Stimulated activated naive CD4-positive, alpha-beta T cell treated with Interleukin-2 at 50 U/mL for 16 hours (primary cell): ENCODE data around the gene GRIK4.
"Not testable (repeated sequence)": the region's sequence is repeated elsewhere in the genome, so short reads cannot be mapped to it uniquely, and the experiment has no call there.

Experiments
- DNase-seq: peaks from one replicate; lab custom pipeline; 2025; lab: John Stamatoyannopoulos, UW

The GRIK4 gene

DNA sequence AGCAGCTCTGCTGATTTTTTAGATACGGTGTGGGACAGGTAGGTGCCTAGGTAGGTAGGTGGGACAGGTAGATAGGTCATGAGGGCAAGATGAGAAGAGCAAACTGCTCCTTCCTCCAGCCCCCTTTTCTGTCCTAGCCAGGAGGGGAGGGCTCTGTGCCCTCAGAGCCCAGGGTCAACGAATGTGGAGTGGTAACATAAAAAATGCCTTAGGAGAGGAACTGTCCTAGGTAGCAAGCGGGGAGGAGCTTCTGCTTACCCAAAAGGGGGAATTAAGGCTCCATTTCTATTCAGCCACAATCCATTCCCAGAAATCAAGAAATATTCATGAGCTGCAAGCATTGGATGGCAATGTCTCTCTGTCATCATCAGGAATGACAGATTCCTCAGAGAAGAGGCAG lies 234.8 kb downstream of the GRIK4 start:
- no peak for DNase-seq

DNA sequence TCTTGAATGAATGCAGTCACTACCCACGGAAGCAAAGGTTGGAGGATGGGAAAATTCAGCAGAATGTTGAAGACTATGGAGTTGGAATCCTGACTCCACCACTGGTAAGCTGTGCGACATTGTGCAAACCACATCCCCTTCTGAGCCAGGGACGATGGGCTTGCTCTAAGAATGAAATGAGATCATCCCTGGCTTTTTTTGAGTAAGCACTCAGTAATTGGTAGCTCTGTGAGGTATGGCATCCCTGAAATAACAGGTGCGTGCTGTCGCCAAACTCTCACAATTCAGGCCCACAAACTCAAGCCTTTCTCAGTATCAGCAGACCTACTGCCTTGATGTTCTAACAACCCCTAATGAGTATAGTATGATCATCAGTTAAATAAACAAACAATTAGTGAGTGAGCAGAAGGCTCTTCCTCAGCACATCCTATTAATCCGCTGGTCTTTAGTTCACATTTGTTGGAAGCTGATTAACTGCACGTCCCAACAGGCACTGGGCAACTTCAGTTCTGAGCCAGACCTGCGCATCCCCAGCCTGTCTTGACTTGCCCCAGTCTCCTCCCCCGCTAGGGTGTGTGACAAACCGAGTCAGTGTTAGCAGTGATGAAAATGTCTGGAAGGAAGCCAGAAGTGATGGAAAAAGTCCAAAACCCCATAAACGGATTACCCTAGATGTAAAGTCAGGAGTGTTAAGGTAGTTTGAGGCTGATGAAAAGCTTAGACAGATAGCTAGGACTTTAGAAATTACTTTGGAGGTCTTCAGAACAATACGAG lies 235.5 kb downstream of the GRIK4 start:
- no peak for DNase-seq

DNA sequence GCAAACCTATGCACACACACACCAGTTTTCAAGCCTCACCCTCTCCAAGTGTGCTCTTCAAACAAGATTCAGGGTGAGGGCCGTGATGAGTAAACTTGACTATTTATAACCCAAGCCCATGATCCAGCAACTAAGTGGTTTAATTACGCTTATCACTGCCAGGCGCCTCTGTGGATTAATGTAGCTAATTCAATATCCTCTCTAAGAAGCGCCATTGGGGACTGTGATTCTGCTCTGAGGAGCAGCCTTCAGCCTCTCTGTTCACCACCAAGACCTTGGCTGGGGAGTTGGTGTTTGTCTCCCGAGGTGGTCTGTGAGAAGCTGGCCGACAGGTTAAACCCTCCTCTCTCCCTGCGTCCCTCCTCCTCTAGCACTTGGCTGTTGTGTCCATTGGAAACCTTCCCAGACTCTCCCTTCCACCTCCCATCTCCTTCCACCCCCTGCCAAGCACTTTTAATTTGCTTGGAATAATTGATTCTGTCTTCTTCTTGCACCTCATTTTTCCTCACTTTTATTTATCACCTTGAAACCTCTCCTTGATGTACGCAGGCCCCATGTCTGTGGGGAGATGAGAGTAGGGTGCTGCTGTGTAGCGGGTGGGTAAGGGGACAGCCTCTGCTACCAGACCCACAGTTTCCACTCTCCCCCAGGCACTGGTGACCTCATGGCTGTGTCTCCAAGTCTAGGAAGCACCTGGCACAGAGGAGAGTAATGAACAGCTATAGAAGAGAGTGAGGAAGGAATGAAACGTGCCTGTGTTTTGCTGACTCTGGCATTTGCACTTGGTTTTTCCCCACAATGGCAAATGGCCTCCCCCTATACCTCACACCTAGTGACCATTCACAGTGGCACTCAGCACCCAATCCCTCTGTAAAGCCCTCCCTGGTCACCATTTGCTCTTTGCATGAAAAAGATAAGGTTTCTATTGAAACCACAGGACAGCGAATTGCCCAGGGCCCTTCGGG lies 236.6 kb downstream of the GRIK4 start:
- no peak for DNase-seq

DNA sequence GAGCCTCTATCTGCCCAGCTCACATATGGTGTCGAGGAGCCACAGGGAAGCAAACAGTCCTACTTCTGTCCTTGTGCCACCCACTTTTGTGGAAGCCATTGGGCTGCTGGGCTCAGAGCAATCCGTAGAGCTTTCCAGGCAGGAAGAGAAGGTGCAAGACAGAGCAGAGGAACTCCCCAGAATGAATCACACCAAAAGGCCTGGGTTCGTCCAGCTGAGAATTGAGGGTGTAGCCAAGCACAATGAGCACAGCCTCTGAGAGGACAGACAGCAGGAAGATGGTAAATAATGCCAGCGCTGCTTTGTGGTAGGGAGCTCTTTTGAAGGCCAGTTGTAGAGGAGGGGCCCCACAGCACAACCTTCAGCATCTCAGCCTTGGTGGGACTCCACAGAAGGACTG lies 237.8 kb downstream of the GRIK4 start:
- DNase-seq, result no peak

DNA sequence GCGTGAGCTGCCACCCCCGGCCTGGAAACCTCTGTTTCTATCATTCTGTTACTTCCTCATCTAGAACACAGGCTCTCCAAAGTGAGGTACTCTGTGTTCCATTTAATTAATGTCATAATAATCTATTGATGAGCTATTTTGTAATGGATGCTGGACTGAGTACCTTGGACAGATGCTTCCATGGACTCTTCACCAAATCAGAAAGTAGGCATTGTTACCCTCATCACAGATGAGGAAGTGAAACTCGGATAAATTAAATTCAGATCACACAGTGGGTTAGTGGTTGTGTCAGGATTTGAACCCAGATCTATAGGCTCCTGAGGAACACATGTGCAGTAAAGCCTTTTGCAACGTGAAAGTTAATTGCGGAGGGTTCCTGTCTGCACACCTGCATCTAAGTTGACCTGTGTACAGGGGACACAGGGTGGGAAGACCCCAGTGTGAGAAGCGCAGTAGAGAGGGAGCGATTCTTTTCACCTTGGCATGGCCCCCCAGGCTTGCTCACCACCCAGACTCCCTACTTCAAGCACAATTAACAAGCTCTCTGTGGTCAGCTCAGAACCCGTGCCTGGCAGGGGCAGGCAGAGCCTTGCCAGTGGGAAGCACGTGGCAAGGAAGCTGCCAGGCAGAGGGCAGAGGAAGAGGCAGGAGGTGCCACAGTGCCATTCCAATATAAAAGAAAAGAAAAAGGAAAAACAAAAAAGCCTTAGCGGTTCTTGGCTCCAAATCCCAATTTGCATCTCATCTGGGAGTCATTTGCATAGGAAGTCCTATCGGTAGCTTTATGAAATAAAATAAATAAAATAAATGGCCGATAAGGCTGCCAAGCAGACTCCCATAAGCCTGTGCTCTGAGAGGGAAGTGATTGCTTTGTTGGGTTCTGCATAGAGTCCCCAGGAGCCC lies 239.3 kb downstream of the GRIK4 start:
- DNase-seq, result no peak

DNA sequence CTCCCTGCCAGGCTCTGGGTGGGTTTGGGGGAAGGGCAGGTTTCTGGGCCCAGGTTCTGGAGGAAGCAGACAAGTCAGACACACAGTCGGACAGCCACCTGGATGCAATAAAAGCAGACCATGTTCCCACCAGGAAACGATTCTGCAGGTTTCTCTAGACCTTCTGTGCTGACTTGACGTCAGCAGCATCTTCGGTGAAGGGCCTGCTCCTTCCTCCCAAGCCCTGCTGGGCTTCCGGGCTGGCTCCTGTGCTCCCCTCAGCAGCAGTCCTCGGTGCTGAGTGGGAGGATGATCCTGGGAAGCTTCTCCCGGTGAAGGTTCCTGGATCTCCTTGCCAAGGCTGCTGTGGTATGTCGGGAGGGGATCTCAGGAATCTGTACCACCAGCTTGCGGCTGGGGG lies 240.0 kb downstream of the GRIK4 start:
- DNase-seq, result no peak

DNA sequence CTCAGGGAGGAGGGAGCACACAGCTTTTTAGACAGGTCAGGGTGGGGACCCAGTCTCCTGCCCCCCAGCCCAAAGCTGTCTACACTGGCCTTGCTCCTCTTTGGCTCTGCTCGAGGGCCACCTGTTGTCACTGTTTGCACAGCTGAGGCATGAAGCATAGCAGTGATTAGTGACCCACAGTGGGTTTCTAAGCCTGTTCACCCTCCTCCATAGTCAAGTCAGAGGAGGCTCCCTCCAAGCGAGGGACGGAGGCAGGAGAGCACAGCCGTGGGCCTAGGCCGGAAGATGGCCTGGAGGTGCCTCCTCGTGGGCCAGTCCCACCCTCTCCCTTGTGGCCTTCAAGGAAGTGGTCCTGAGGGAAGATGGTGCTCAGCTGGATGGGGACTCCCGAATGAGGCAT lies 241.1 kb downstream of the GRIK4 start:
- no peak for DNase-seq

DNA sequence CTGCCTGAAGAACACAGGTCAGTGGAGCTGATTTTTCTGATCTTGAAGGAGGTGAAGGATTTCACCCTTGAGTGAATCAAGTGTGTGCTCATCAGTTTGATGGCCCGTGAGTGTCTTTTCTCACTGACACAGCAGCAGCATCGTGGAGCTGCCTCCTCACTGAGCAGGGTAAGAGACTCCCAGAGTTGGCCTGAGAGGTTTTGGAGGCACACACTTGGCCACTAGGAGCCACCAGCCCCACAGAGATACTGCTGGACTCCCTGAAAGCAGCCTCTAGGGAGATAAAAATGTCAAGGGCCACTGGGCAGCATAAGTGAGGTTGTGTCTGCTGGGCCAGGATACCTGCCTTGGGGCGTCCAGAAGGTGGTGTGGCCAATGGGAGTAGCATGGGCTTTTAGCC lies 245.4 kb downstream of the GRIK4 start:
- no peak for DNase-seq

DNA sequence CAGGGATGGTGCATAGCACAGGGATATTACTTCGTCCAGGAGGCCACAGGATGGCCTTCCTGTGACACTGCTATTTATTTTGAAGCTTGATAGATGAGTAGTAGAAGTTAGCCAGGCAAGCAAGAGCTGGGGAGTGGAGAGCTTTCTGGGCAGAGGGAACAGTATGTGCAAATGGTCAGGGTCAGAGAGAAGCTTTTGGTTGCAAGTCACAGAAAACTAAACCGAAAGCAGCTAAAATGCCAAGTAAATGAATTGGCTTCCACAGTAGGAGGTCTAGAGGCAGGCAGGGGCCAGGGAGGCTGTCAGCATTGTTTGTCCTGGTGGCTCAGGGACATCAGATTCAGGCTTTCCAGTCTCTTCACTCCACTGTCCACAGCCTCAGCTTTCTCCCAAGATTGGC lies 247.5 kb downstream of the GRIK4 start:
- DNase-seq, result no peak

DNA sequence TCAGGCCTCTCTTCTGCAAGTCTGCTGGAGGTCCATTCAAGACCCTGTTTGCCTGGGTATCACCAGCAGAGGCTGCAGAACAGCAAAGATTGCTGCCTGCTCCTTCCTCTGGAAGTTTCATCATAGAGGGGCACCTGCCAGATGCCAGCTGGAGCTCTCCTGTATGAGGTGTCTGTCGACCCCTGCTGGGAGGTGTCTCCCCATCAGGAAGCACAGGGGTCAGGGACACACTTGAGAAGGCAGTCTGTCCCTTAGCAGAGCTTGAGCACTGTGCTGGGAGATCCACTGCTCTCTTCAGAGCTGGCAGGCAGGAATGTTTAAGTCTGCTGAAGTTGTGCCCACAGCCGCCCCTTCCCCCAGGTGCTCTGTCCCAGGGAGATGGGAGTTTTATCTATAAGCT lies 254.2 kb downstream of the GRIK4 start:
- DNase-seq, result not testable (repeated sequence)

DNA sequence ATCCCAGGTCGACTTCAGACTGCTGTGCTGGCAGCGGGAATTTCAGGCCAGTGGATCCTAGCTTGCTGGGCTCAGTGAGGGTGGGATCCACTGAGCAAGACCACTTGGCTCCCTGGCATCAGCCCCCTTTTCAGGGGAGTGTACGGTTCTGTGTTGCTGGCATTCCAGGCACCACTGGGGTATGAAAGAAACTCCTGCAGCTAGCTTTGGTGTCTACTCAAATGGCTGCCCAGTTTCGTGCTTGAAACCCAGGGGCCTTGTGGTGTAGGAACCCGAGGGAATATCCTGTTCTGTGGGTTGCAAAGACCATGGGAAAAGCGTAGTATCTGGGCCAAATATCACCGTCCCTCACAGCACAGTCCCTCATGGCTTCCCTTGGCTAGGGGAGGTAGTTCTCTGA lies 254.8 kb downstream of the GRIK4 start:
- DNase-seq, result no peak

DNA sequence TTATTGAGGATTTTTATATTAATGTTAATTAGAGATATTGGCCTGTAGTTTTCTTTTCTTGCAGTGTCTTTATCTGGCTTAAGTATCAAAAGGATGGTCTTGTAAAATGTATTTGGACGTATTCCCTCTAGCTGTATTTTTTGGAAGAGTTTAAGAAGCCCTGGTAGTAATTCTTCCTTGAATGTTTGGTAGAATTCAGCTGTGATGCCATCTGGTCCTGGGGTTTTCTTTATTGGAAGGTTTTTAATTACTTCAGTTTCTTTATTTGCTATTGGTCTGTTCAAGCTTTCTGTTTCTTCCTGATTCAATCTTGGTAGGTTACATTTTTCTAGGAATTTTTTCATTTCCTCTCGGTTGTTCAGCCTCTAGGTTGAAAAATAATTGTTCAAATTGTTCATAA lies 257.4 kb downstream of the GRIK4 start:
- no peak for DNase-seq

DNA sequence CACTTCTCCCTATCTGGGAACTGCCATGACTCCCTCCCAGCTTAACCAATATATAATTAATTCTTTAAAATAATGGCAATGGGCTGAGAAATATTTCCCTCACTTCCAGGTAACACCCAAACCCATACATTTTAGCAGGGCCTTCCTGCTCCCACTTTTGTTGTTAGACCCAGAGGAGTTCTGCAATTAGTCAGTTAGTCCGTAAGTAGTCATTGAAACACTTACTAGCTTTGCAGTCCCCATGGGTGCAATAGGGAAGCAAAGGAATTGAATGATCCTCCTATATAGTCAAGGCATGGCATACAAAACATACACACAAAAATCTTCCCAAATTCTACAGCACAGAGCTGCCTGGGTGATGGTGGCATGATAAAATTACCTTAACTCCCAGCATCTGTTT lies 258.4 kb downstream of the GRIK4 start:
- DNase-seq, result no peak

DNA sequence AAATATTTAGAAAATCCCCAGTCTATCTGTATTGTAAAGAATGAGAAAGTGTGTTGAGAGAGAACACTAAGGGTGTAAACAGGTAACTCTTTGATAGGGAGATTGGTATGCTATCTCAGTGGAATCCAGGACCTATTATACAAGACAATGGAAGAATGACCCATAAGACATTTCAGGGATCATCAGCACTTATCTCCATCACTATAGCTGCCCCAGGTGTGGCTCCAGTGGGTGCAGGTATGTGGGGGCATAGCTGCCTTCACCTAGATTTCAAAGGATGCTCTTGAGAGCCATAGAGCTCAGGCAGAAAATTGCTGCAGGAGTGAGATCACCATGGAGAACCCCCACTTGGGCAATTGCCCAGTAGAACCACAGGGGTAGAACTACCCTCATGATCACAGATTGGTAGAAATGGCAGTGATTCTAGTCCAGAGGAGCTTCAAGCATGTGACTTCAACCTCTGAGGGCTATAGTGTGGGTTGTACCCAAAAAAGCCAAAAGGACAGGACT lies 260.1 kb downstream of the GRIK4 start:
- no peak for DNase-seq

DNA sequence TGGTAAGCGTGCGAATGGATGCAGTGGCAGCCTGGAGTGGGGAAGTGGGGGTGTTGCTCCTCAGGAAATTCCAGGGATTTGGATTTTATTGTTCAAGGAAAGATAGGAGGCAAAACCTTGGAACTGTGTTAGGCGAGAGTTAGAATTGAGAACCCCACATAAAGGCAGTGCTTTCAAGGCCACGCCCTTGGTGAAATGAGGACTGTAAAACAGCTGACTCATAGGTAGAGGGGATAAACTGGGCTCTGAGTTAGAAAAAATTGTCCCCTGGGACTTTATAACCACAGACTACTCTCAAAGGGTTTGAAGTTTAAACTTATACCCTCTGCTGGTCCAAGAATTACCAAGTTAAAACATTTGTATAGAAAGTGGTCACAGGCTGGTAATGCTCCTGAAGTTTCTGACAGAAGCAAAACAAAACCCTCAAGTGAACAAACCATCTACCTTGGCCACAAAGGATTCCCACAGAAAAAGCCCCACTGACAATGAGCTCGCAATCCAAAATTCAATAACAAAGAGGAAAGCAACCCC lies 262.0 kb downstream of the GRIK4 start:
- no peak for DNase-seq

DNA sequence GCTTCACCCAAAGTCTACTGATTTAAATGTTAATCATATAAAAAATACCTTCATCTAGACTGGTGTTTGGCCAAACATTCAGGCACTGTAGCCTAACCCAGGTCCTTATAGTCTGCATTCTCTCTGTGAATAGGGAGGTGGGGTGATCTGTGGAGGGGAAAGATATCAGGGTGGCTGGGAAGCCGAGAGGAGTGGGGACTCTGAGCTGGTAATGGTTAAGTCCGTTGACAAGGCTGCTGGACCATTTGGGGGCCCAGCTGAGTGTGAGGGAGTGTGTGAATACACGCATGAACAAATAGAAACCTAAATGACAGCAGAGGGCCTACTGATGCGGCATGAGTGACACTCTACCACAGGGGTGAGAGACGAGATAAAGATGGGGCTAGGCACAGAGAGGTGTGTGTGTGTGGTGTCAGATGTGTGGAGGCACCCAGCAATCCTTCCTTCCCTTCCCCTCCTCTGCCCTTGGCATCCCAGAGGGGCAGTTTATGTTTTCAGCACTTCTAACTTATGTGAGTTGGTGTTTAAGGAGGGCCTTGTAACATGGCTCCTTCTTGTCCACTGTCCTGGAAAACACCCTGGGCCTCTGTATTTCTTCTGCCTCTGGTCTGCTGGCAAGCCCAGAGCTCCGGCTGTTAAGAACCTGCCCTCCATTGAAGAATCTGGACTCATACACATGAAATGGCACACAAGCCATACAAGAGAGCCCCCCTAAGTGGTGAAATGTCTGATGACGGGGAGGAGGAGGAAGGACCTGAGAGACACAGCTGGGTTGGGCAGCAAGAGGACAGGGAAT lies 263.2 kb downstream of the GRIK4 start:
- no peak for DNase-seq

DNA sequence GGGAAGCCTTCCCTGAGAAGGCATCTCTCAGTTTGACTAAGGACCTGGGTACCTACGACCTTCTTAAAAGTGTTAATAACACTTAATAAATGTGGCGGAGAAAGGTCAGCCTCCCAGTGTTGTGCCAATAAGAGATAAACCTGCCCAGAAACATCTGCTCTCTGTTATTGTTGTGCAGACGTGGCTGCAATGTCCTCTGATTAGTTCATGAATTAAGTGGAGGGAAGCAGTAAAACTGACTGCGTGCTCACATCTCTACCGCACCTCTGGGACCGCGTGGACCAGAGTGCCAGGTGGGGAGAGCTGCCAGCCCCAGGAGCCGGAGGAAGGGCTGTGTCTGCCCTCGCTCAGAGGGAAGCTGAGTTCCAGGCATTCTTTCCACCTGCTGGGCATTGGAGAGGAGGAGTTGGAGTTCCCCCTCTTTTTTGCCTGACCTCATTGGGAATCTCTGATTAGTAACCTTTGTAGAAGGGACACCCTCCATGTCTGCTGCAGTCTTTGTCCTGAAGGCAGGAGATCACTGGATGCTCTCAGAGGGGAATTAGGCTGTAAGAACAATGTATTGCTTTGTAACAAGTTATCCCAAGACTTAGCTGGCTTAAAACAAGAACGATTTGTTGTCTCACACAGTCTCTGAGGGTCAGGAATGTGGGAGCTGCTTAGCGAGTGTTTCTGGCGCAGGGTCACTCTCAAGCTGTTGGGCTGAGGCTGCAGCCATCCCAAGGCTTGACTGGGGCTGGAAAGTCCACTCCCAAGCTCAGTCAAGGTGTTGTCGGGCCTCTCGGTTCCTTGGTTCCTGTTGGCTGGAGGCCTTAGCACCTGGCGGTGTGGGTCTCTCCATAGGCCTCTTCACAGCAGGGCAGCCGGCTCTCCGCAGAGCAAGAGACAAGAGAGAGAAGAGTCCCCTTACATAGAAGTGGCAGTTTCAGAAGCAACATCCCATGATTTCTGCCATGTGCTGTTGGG lies 264.7 kb downstream of the GRIK4 start:
- DNase-seq, result no peak

DNA sequence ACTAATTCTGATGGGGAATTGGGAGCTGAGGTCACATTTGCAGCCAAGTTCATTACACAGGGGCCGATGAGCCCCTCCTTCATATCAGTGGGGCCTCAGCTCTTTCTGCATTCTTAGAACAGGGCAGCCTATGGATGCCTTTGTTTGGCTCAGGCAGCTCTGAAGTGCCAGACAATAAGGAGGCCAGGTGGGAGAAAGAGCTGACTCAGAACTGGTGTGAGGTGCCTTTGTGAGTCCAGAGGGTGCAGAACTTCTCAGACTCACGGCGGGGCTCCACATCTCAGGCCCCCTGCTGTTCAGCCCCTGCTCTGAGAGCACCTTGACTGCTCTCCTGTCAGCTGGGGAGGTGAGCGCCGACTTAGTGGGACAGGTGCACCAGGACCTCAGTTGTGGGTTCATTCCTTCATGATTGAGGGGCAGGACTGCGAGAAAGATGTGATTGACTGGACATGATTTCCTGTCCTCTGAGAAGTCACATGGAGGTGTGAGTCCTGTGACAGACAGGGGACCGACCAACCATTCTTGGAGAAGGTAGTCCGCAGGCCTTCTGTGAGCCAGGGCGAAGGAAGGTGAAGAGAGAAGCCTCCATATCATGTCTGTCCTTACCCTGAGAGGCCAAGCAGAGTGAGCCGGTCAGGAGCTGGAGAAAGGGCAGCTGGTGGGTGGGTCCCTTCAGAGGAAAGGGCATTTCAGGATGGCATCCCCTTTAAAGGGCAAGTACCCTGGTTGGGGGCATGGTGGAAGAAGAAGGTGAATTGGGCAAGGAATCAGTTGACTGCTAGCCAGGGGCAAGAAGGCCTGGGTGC lies 267.3 kb downstream of the GRIK4 start:
- DNase-seq, result no peak

DNA sequence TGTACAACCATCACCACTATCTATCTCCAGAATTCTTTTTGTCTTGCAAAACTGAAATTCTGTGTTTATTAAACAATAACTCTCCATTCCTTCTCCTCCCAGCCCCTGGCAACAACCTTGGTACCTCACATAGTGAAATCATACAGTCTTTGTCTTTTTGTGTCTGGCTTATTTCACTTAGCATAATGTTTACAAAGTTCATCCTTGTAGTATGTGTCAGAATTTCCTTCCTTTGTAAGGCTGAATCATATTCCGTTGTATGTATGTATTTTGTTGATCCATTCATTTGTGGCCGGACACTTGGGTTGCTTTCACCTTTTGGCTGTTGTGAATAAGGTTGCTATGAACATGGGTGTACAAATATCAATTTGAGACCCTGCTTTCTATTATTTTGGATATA lies 268.7 kb downstream of the GRIK4 start:
- DNase-seq, result no peak
